Measurements from ENCODE around the gene ARCN1.

The ARCN1 gene

GRCh38 chr11:118639899-118640298 lies 67.7 kb downstream of the ARCN1 start:
- H3K27ac ChIP-seq = peak overlapping the region; percentile 71
- ChIA-PET CTCF (interaction anchor here (0.5 to 2.2 kb wide), 9 partner anchors 8 to 341 kb away, joined by 3 to 25 read pairs (median 3); partner anchors contain the start of gene PHLDB1), POLR2A (ENCODE audit: low non-redundant PET) (no interaction called here)
- no peak for DNase-seq (ENCODE audit: low spot score)
- TF ChIP-seq, protein P1, sequence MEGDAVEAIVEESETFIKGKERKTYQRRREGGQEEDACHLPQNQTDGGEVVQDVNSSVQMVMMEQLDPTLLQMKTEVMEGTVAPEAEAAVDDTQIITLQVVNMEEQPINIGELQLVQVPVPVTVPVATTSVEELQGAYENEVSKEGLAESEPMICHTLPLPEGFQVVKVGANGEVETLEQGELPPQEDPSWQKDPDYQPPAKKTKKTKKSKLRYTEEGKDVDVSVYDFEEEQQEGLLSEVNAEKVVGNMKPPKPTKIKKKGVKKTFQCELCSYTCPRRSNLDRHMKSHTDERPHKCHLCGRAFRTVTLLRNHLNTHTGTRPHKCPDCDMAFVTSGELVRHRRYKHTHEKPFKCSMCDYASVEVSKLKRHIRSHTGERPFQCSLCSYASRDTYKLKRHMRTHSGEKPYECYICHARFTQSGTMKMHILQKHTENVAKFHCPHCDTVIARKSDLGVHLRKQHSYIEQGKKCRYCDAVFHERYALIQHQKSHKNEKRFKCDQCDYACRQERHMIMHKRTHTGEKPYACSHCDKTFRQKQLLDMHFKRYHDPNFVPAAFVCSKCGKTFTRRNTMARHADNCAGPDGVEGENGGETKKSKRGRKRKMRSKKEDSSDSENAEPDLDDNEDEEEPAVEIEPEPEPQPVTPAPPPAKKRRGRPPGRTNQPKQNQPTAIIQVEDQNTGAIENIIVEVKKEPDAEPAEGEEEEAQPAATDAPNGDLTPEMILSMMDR (conservative IDR thresholded peaks at IDR 0.05; ENCODE audit: low read depth) = no peak

DNA sequence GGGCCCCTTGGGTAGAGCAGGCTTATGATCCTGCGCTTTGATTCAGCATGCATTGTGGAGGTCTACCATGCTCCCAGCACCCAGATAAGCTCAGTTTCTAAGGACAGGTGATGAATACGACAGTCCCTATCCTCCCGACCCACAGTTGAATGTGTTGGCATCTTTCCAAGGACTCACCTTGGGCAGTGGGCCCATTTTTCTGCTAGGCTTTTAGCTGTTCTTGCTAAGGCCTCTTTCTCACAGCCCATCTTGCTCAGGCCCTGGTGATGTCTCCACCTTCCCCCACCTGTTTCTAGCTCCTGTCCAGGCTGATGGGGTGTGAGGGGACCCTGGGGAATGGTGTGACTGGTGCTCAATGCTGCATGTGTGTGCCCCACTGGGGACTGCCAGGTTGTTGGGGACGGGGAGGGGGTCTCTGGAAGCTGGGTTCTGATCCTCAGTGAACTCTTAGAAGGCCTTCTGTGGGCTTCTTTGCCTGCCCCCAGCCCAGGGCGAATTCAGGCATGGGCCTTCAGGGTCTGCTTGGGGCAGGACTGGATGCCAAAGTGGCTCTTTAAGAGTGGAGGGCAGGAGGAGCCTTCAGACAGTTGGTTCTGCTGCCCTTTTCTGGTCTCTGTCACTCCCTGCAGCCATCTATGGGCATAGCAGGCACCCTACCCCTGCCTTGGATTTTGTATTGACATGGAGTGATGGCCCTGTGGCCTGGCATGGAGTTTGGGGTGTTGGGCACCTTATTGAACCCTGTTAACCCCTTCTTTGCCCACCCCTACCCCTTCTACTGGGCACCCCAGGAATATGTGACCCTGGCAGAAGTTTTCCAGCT lies 68.3 kb downstream of the ARCN1 start:
- H3K27ac ChIP-seq = peak overlapping the region; percentile 71
- no peak for DNase-seq (ENCODE audit: low spot score)
- TF ChIP-seq, protein P1 (conservative IDR thresholded peaks at IDR 0.05; ENCODE audit: low read depth) = 0 out of 2 replicates have a peak, but pooled peaks have one; percentile 13
- ChIA-PET POLR2A (ENCODE audit: low non-redundant PET) (no interaction called here), CTCF (interaction anchor here (0.5 to 2.2 kb wide), 11 partner anchors 9 to 340 kb away, joined by 3 to 25 read pairs (median 3); partner anchors contain the start of gene PHLDB1)

GRCh38 chr11:118641397-118642019 lies 69.3 kb downstream of the ARCN1 start:
- ChIA-PET POLR2A (ENCODE audit: low non-redundant PET) (no interaction called here), CTCF (interaction anchor here (0.6 to 2.2 kb wide), 6 partner anchors 16 to 1310 kb away, joined by 3 to 25 read pairs (median 5); partner anchors contain the start of gene PHLDB1)
- DNase-seq (ENCODE audit: low spot score) = no peak

GRCh38 chr11:118643142-118643994 lies 71.2 kb downstream of the ARCN1 start:
- no peak for DNase-seq (ENCODE audit: low spot score)
- TF ChIP-seq, protein P1 (conservative IDR thresholded peaks at IDR 0.05; ENCODE audit: low read depth) = no peak
- H3K27ac ChIP-seq = peak overlapping the region; percentile 35
- ChIA-PET POLR2A (ENCODE audit: low non-redundant PET) (no interaction called here), CTCF (interaction anchor here (0.7 to 1.9 kb wide), 2 partner anchors 37 to 513 kb away, joined by 3 to 8 read pairs; no protein-coding TSS in a partner anchor)

More at GRCh38 chr11:118641397-118642019, 69.3 kb downstream of the ARCN1 start:
- peak overlapping the region; percentile 71 for H3K27ac ChIP-seq
- TF ChIP-seq, protein P1 (conservative IDR thresholded peaks at IDR 0.05; ENCODE audit: low read depth) = no peak

DNA sequence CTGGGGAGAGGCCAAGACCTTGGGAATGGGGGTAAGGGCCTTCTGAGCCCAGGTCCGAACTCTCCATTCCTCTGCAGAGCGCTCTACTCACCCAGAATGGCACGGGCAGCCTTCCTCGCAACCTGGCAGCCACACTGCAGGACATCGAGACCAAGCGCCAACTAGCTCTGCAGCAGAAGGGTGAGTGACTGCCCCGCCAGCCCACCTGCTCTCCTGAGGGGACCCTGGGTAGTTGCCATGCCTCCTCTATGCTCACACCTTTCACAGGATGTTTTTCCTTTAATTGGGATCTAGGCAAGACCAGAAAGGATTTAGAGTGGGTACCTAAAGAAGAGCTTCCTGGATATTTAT lies 71.8 kb downstream of the ARCN1 start:
- no peak for DNase-seq (ENCODE audit: low spot score)
- CTCF ChIA-PET = interaction anchor here (0.6 to 1.9 kb wide), 2 partner anchors 38 to 753 kb away, joined by 3 to 8 read pairs; no protein-coding TSS in a partner anchor

More for the DNA sequence above, 71.8 kb downstream of the ARCN1 start:
- TF ChIP-seq, protein P1 (conservative IDR thresholded peaks at IDR 0.05; ENCODE audit: low read depth) = no peak
- peak overlapping the region; percentile 35 for H3K27ac ChIP-seq
- POLR2A ChIA-PET (ENCODE audit: low non-redundant PET) = no interaction called here
